ENCODE results near the gene DOCK2.

GRCh38 chr5:169636477-169637084 is 494 bp upstream of the DOCK2 start:
- TF ChIP-seq ZBTB2 (IDR thresholded peaks at IDR 0.05) (no peak), HES1 (IDR thresholded peaks at IDR 0.05; ENCODE audit: low read depth) (no peak), HNRNPUL1 (IDR thresholded peaks at IDR 0.05; ENCODE audit: low read length) (no peak), SIRT6 (IDR thresholded peaks at IDR 0.05; ENCODE audit: low read depth, low read length) (no peak), MXI1 (IDR thresholded peaks at IDR 0.05; ENCODE audit: low read depth, low read length) (no peak), JUNB (CRISPR knock-in tag; conservative IDR thresholded peaks at IDR 0.05) (no peak), POU5F1 (IDR thresholded peaks at IDR 0.05; ENCODE audit: borderline replicate concordance, low read depth, low read length, partially characterized antibody) (no peak), ZNF239 (CRISPR knock-in tag; IDR thresholded peaks at IDR 0.05) (no peak), POLR2AphosphoS5 (IDR thresholded peaks at IDR 0.05; ENCODE audit: control insufficient read depth, insufficient read depth, low read depth, low read length) (no peak), EGR1 (conservative IDR thresholded peaks at IDR 0.05) (no peak), CHCHD3 (CRISPR knock-in tag; IDR thresholded peaks at IDR 0.05) (no peak), MAX (CRISPR knock-in tag; IDR thresholded peaks at IDR 0.05) (no peak), MYC (IDR thresholded peaks at IDR 0.05; ENCODE audit: low read depth, low read length) (no peak), MYC (CRISPR knock-in tag; IDR thresholded peaks at IDR 0.05; ENCODE audit: borderline replicate concordance, low read depth) (no peak)

Data from K562 (cell line).